Loucy (cell line): Measurements from ENCODE around the gene PPP1R18.

ENCODE experiments used
- H2AFZ ChIP-seq: fragments of 200-600 bp; sonication (generic); 2 replicates; pipeline ENCODE4 v1.6.0; 2016; ENCODE audit warnings: antibody characterized with exemption, mild to moderate bottlenecking, low read length, moderate library complexity
- H3F3A ChIP-seq: fragments of 200-600 bp; 2 replicates; pipeline ENCODE4 v1.6.0; 2016; ENCODE audit warnings: antibody characterized with exemption, low read depth, mild to moderate bottlenecking
- H3K27me3 ChIP-seq: fragments of 200-600 bp; sonication (generic); 2 replicates; pipeline ENCODE4 v1.6.1; 2014; ENCODE audit warnings: low read length, mild to moderate bottlenecking; ENCODE audit not compliant: insufficient read depth, poor library complexity, severe bottlenecking
- H3K36me3 ChIP-seq: fragments of 200-600 bp; sonication (generic); 2 replicates; pipeline ENCODE4 v1.6.1; 2016; ENCODE audit warnings: low read length; ENCODE audit not compliant: insufficient read depth
- H3K4me1 ChIP-seq: fragments of 200-600 bp; sonication (generic); 2 replicates; pipeline ENCODE4 v1.5.1; 2014; ENCODE audit warnings: low read length, mild to moderate bottlenecking; ENCODE audit not compliant: insufficient read depth, poor library complexity, severe bottlenecking
- H3K4me2 ChIP-seq: fragments of 200-600 bp; sonication (generic); 2 replicates; pipeline ENCODE4 v1.6.0; 2014; ENCODE audit warnings: antibody characterized with exemption, low read length, low read depth, mild to moderate bottlenecking; ENCODE audit not compliant: poor library complexity, severe bottlenecking
- H3K4me3 ChIP-seq: fragments of 200-600 bp; sonication (generic); 2 replicates; pipeline ENCODE4 v1.5.1; 2014; ENCODE audit warnings: low read length, mild to moderate bottlenecking, mixed read lengths; ENCODE audit not compliant: poor library complexity, severe bottlenecking
- H3K79me2 ChIP-seq: fragments of 200-600 bp; sonication (generic); 2 replicates; pipeline ENCODE4 v1.6.1; 2014; ENCODE audit warnings: low read length; ENCODE audit not compliant: insufficient read depth
- H3K9ac ChIP-seq: fragments of 200-600 bp; sonication (generic); 2 replicates; pipeline ENCODE4 v1.6.0; 2014; ENCODE audit warnings: mild to moderate bottlenecking, low read depth, low read length, moderate library complexity; ENCODE audit not compliant: poor library complexity, severe bottlenecking
- H3K9me2 ChIP-seq: fragments of 200-600 bp; sonication (generic); replicated peaks from 2 replicates; pipeline ENCODE4 v1.6.1; 2016; ENCODE audit warnings: low read depth, low read length, mixed read lengths
- H3K9me3 ChIP-seq: fragments of 200-600 bp; sonication (generic); 2 replicates; pipeline ENCODE4 v1.6.1; 2014; ENCODE audit warnings: mild to moderate bottlenecking, antibody characterized with exemption, low read length, low read depth; ENCODE audit not compliant: insufficient read depth
- H4K20me1 ChIP-seq: fragments of 200-600 bp; sonication (generic); 2 replicates; pipeline ENCODE4 v1.6.0; 2014; ENCODE audit warnings: antibody characterized with exemption, low read length, mild to moderate bottlenecking; ENCODE audit not compliant: insufficient read depth, poor library complexity, severe bottlenecking
- EZH2phosphoT487 ChIP-seq: fragments of 200-600 bp; IDR thresholded peaks from 2 replicates; pipeline ENCODE4 v1.6.1; 2018; ENCODE audit warnings: antibody characterized with exemption, mild to moderate bottlenecking, moderate library complexity, borderline replicate concordance
- TF ChIP-seq, protein P1 (sequence below): fragments of 200-600 bp; sonication (generic); conservative IDR thresholded peaks from 2 replicates; pipeline ENCODE4 v1.5.1; 2014; ENCODE audit warnings: mild to moderate bottlenecking, antibody characterized with exemption, low read length

The PPP1R18 gene

DNA sequence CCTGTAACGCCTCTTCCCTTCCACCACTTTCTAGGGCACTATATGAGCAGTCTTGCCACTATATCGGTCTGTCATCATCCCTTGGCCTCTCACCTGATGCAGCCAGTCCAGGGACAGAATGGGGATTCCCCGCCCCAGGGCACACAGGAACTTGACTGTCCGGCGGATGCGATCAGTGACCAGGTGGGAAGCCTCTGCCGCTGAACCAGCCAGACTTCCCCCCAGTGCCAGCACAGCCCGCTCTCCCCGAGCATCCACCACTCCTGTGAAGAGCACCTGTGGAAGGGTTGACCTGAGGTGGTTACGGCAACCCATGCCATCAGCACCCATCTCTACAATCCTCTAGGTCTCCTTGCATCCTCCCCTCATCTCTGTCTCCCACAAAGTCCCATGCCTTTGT is 16.6 kb upstream of the PPP1R18 start:
- H3K79me2 ChIP-seq: no peaks in the 10 kb centered on the region; the same call in 1 of the 2 replicates
- H3K4me1 ChIP-seq: no peaks in the 10 kb centered on the region
- H3K4me2 ChIP-seq: no peak overlapping the region
- no peaks in the 10 kb centered on the region for H3K27me3 ChIP-seq
- no peak overlapping the region for H3K4me3 ChIP-seq
- no peaks in the 10 kb centered on the region for H3F3A ChIP-seq
- TF ChIP-seq EZH2phosphoT487: no peak
- TF ChIP-seq, protein P1, sequence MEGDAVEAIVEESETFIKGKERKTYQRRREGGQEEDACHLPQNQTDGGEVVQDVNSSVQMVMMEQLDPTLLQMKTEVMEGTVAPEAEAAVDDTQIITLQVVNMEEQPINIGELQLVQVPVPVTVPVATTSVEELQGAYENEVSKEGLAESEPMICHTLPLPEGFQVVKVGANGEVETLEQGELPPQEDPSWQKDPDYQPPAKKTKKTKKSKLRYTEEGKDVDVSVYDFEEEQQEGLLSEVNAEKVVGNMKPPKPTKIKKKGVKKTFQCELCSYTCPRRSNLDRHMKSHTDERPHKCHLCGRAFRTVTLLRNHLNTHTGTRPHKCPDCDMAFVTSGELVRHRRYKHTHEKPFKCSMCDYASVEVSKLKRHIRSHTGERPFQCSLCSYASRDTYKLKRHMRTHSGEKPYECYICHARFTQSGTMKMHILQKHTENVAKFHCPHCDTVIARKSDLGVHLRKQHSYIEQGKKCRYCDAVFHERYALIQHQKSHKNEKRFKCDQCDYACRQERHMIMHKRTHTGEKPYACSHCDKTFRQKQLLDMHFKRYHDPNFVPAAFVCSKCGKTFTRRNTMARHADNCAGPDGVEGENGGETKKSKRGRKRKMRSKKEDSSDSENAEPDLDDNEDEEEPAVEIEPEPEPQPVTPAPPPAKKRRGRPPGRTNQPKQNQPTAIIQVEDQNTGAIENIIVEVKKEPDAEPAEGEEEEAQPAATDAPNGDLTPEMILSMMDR: no peak
- H3K9ac ChIP-seq: no peak overlapping the region
- H3K36me3 ChIP-seq: peaks cover 31% of the 10 kb centered on the region; the same call in 1 of the 2 replicates
- H4K20me1 ChIP-seq: no peaks in the 10 kb centered on the region
- no peak overlapping the region for H2AFZ ChIP-seq
- no peaks in the 10 kb centered on the region for H3K9me3 ChIP-seq
- H3K9me2 ChIP-seq: no peaks in the 10 kb centered on the region

DNA sequence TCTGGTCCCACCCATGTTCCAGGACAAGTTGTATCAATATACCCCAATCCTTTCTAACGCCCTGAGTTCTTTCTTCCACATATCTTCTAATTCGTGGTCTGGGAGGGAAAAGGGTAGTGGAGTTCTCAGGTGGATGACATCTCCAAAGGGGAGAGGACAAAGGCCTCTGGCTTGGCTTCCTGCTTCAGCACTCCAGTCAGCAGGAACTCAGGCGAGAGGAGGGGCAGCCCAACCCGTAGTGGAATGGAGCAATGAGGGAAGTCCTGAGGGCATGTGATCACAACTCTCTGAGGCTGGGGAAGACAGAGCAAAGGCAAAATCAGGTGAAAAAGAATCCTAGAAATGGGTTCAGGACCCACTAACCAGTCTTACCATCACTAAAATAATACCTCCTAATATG is 13.9 kb upstream of the PPP1R18 start:
- Histone ChIP-seq H3K9me3 (no peaks in the 10 kb centered on the region), H4K20me1 (no peaks in the 10 kb centered on the region), H3F3A (no peaks in the 10 kb centered on the region), H3K27me3 (no peaks in the 10 kb centered on the region), H3K36me3 (peaks cover 21% of the 10 kb centered on the region; the same call in 1 of the 2 replicates), H3K4me3 (no peak overlapping the region), H3K4me2 (no peak overlapping the region), H3K79me2 (no peaks in the 10 kb centered on the region), H3K4me1 (no peaks in the 10 kb centered on the region), H3K9ac (no peak overlapping the region), H3K9me2 (no peaks in the 10 kb centered on the region), H2AFZ (no peak overlapping the region)
- no peak for TF ChIP-seq EZH2phosphoT487
- TF ChIP-seq, protein P1: no peak

DNA sequence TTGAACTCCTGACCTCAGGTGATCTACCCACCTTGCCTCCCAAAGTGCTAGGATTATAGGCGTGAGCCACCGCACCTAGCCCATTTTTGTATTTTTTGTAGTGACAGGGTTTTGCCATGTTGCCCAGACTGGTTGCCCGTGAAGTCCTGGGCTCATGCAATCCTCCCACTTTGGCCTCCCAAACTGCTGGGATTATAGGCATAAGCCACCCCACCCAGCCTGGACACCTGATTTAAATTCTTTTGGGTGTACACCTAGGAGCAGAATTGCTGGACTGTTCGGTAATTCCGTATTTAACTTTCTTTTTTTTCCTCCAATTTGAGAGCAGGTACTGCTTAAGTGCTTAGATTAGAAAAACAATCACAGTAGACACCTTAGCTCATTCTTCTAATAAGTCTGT is 10.0 kb upstream of the PPP1R18 start:
- no peaks in the 10 kb centered on the region for H3K9me3 ChIP-seq
- TF ChIP-seq, protein P1: no peak
- TF ChIP-seq EZH2phosphoT487: no peak

More for the DNA sequence above, 10.0 kb upstream of the PPP1R18 start:
- peaks cover 6% of the 10 kb centered on the region; the same call in 1 of the 2 replicates for H3K36me3 ChIP-seq
- no peaks in the 10 kb centered on the region for H3K27me3 ChIP-seq
- no peaks in the 10 kb centered on the region for H3K9me2 ChIP-seq
- no peak overlapping the region for H3K4me3 ChIP-seq
- no peaks in the 10 kb centered on the region for H3F3A ChIP-seq
- H3K4me1 ChIP-seq: peaks cover under 1% of the 10 kb centered on the region
- H3K4me2 ChIP-seq: no peak overlapping the region
- no peak overlapping the region for H3K9ac ChIP-seq
- H4K20me1 ChIP-seq: no peaks in the 10 kb centered on the region
- H2AFZ ChIP-seq: no peak overlapping the region
- H3K79me2 ChIP-seq: no peaks in the 10 kb centered on the region
